ENCODE data around the gene BMPR1B. TPM values are rescaled to one million over a fixed set of nuclear protein-coding genes. Genes with fewer than 3 reads are reported as not detected.

The BMPR1B gene
- total and polyA plus RNA-seq, 4 donors, result 0.27 to 0.70 (median 0.48) TPM

GRCh38 chr4:94763500-94763899 lies 5.7 kb downstream of the BMPR1B start:
- peaks cover 0 to 4% (median 2%) of the 10 kb centered on the region in 4 donors for H3K4me1 ChIP-seq (ENCODE audit: control insufficient read depth in 4 of 4, insufficient read depth in 4 of 4, low read length in 3 of 4)
- 62% methylated on average over 3 of the region's 3 CpGs for WGBS

GRCh38 chr4:94764069-94764468 lies 6.3 kb downstream of the BMPR1B start:
- WGBS, result 54% methylated on average over 2 of the region's 2 CpGs
- H3K27me3 ChIP-seq (ENCODE audit: control insufficient read depth in 4 of 4, insufficient read depth in 4 of 4, low read length in 3 of 4), result peaks cover 0 to 12% (median 0%) of the 10 kb centered on the region in 4 donors
- no peak overlapping the region for H3K27ac ChIP-seq (ENCODE audit: low read depth in 1 of 2, low read length in 2 of 2)
- no peak for DNase-seq (ENCODE audit: low spot score)
- H3K4me3 ChIP-seq (ENCODE audit: low read depth in 1 of 3, low read length in 3 of 3), result no peak overlapping the region
- no peaks in the 10 kb centered on the region for H3K36me3 ChIP-seq (ENCODE audit: control insufficient read depth in 4 of 4, insufficient read depth in 3 of 4, low read depth in 1 of 4, low read length in 3 of 4)
- H3K9ac ChIP-seq (ENCODE audit: low read depth in 1 of 2, low read length in 2 of 2), result no peak overlapping the region
- no peaks in the 10 kb centered on the region for H3K4me1 ChIP-seq (ENCODE audit: control insufficient read depth in 4 of 4, insufficient read depth in 4 of 4, low read length in 3 of 4)
- no peaks in the 10 kb centered on the region for H3K9me3 ChIP-seq (ENCODE audit: control insufficient read depth in 4 of 4, low read length in 3 of 4)
- TF ChIP-seq RAD21 (IDR thresholded peaks at IDR 0.05), result no peak
- no peak for TF ChIP-seq EGR1 (IDR thresholded peaks at IDR 0.05; ENCODE audit: low read depth in 2 of 2)
- no peak for TF ChIP-seq REST (IDR thresholded peaks at IDR 0.05)
- TF ChIP-seq SP1 (IDR thresholded peaks at IDR 0.05), result no peak
- TF ChIP-seq NR2F2 (IDR thresholded peaks at IDR 0.05), result no peak
- no peak for TF ChIP-seq ZBTB33 (IDR thresholded peaks at IDR 0.05)
- no peak for TF ChIP-seq FOXA1 (IDR thresholded peaks at IDR 0.05)
- no peak for TF ChIP-seq GABPA (IDR thresholded peaks at IDR 0.05 in 1 of 2, conservative IDR thresholded peaks at IDR 0.05 in 1 of 2)
- no peak for TF ChIP-seq HNF4G (IDR thresholded peaks at IDR 0.05)
- TF ChIP-seq ATF3 (IDR thresholded peaks at IDR 0.05), result no peak
- no peak for TF ChIP-seq TAF1 (conservative IDR thresholded peaks at IDR 0.05)
- TF ChIP-seq HNF4A (conservative IDR thresholded peaks at IDR 0.05), result no peak
- no peak for TF ChIP-seq RXRA (IDR thresholded peaks at IDR 0.05)

More at GRCh38 chr4:94763500-94763899, 5.7 kb downstream of the BMPR1B start:
- H3K9me3 ChIP-seq (ENCODE audit: control insufficient read depth in 4 of 4, low read length in 3 of 4), result no peaks in the 10 kb centered on the region
- H3K9ac ChIP-seq (ENCODE audit: low read depth in 1 of 2, low read length in 2 of 2), result no peak overlapping the region
- no peak overlapping the region for H3K27ac ChIP-seq (ENCODE audit: low read depth in 1 of 2, low read length in 2 of 2)
- no peaks in the 10 kb centered on the region for H3K36me3 ChIP-seq (ENCODE audit: control insufficient read depth in 4 of 4, insufficient read depth in 3 of 4, low read depth in 1 of 4, low read length in 3 of 4)
- no peak overlapping the region for H3K4me3 ChIP-seq (ENCODE audit: low read depth in 1 of 3, low read length in 3 of 3)
- H3K27me3 ChIP-seq (ENCODE audit: control insufficient read depth in 4 of 4, insufficient read depth in 4 of 4, low read length in 3 of 4), result peaks cover 0 to 12% (median under 1%) of the 10 kb centered on the region in 4 donors
- TF ChIP-seq HNF4A (conservative IDR thresholded peaks at IDR 0.05), result no peak
- no peak for TF ChIP-seq TAF1 (conservative IDR thresholded peaks at IDR 0.05)
- no peak for TF ChIP-seq ZBTB33 (IDR thresholded peaks at IDR 0.05)
- no peak for TF ChIP-seq JUND (IDR thresholded peaks at IDR 0.05)
- no peak for TF ChIP-seq FOXA2 (IDR thresholded peaks at IDR 0.05)
- no peak for TF ChIP-seq CTCF (IDR thresholded peaks at IDR 0.05; ENCODE audit: low read depth, low read length, missing input control)
- no peak for TF ChIP-seq ATF3 (IDR thresholded peaks at IDR 0.05)
- no peak for TF ChIP-seq RXRA (IDR thresholded peaks at IDR 0.05)
- TF ChIP-seq HNF4G (IDR thresholded peaks at IDR 0.05), result no peak
- no peak for TF ChIP-seq SP1 (IDR thresholded peaks at IDR 0.05)
- TF ChIP-seq YY1 (IDR thresholded peaks at IDR 0.05), result no peak
- no peak for TF ChIP-seq FOXA1 (IDR thresholded peaks at IDR 0.05)
- TF ChIP-seq NR2F2 (IDR thresholded peaks at IDR 0.05), result no peak
- DNase-seq (ENCODE audit: low spot score), result no peak

Measured in liver (tissue), 9 donors.